ENCODE data around the gene USP11.
A peak's percentile ranks its signal among the peaks of the same experiment; 100 is the strongest.

The USP11 gene

GRCh38 chrX:47202877-47203276 is 29.9 kb upstream of the USP11 start:
- no peak for DNase-seq (ENCODE audit: low spot score)

- no peak for DNase-seq (ENCODE audit: low spot score)
These were observed 27.8 kb upstream of the USP11 start for GRCh38 chrX:47204970-47205369.

GRCh38 chrX:47206316-47206715 is 26.5 kb upstream of the USP11 start:
- no peak for DNase-seq (ENCODE audit: low spot score)

- DNase-seq (ENCODE audit: low spot score), result no peak
These were observed 24.7 kb upstream of the USP11 start for GRCh38 chrX:47208108-47208507.

- DNase-seq (ENCODE audit: low spot score), result no peak
These were observed 23.1 kb upstream of the USP11 start for GRCh38 chrX:47209508-47210238.

- DNase-seq (ENCODE audit: low spot score), result no peak
These were observed 22.0 kb upstream of the USP11 start for GRCh38 chrX:47210661-47211425.

- no peak for DNase-seq (ENCODE audit: low spot score)
These were observed 20.2 kb upstream of the USP11 start for GRCh38 chrX:47212381-47213293.

- no peak for DNase-seq (ENCODE audit: low spot score)
These were observed 18.3 kb upstream of the USP11 start for GRCh38 chrX:47214435-47215077.

- no peak for DNase-seq (ENCODE audit: low spot score)
These were observed 17.4 kb upstream of the USP11 start for GRCh38 chrX:47215291-47215900.

GRCh38 chrX:47216393-47216925 is 16.4 kb upstream of the USP11 start:
- DNase-seq (ENCODE audit: low spot score), result no peak

- DNase-seq (ENCODE audit: low spot score), result no peak
These were observed 15.5 kb upstream of the USP11 start for GRCh38 chrX:47217121-47217851.

- peak; percentile 98 for DNase-seq (ENCODE audit: low spot score)
These were observed 14.9 kb upstream of the USP11 start for GRCh38 chrX:47217852-47218279.

GRCh38 chrX:47218280-47218919 is 14.4 kb upstream of the USP11 start, which contains the start of gene CDK16:
TSS of gene CDK16 (plus strand) at chrX:47218681. CDS start at chrX:47223558, 4,877 bp downstream.
- peak; percentile 85 for DNase-seq (ENCODE audit: low spot score)

- peak; percentile 41 for DNase-seq (ENCODE audit: low spot score)
These were observed 13.6 kb upstream of the USP11 start for GRCh38 chrX:47218920-47219815.

GRCh38 chrX:47221756-47222155 is 11.1 kb upstream of the USP11 start:
- DNase-seq (ENCODE audit: low spot score), result no peak

GRCh38 chrX:47222751-47223350 is 10.0 kb upstream of the USP11 start:
- no peak for DNase-seq (ENCODE audit: low spot score)

- no peak for DNase-seq (ENCODE audit: low spot score)
These were observed 9.1 kb upstream of the USP11 start for GRCh38 chrX:47223476-47224250.

Data from SK-N-DZ (cell line).